K562 (cell line): ENCODE measurements around the gene PRR5. TPM values are rescaled to one million over a fixed set of nuclear protein-coding genes. Genes with fewer than 3 reads are reported as not detected.
A peak's percentile ranks its signal among the peaks of the same experiment; 100 is the strongest.

Experiments
- ATAC-seq: fragments of 200-7000 bp; cut with Tn5 transposase; 3 replicates; pipeline ENCODE4 v1.9.1; 2020; ENCODE audit warnings: moderate library complexity
- BruUV-seq: library from RNA; stranded (reverse); fragments of 400-500 nt; replicated peaks from 2 replicates; lab custom pipeline; 2021; lab: Mats Ljungman, UMichigan
- CTCF ChIA-PET: fragments of 300-600 bp; formaldehyde crosslinking; extraction: SDS; loops from one replicate; lab custom pipeline; 2021; ENCODE audit warnings: low intra/inter-chr PET ratio; lab: Yijun Ruan, JAX
- POLR2A ChIA-PET: fragments of 300-600, 350-650 bp; sonication (Branson Sonifier 250); formaldehyde crosslinking; extraction: SDS; loops from one replicate; lab custom pipeline; 2021; ENCODE audit warnings: antibody characterized with exemption, inconsistent platforms; lab: Yijun Ruan, JAX
- DNase-seq, 4 experiments: peaks; one replicate each; pipeline versions ENCODE4 v3.0.0 to v3.0.0-alpha.2; 2011 to 2018; ENCODE audit warnings: low spot score in 3 of 4, mixed read lengths in 3 of 4; ENCODE audit errors: extremely low read depth in 1 of 4
- FAIRE-seq: peaks from 2 replicates; lab custom pipeline; 2011; peaks lifted over from hg19 to GRCh38; lab: Jason Lieb, UNC
- H2AFZ ChIP-seq: 2 replicates; pipeline ENCODE4 v1.6.0; 2011; ENCODE audit warnings: low read depth, low read length, control low read depth, inconsistent platforms
- H3K27ac ChIP-seq: fragments of 200-600 bp; 3 replicates; pipeline ENCODE4 v1.8.0; 2011; ENCODE audit warnings: low read depth, mild to moderate bottlenecking, control low read depth, inconsistent platforms, low read length, moderate library complexity, mixed read lengths; ENCODE audit errors: extremely low read depth
- H3K27me3 ChIP-seq, 2 experiments: fragments of 300-600 bp in 1 of 2; 2 replicates in 1 of 2; 3 replicates in 1 of 2; pipeline versions ENCODE4 v1.6.0 to v1.8.0; 2011; ENCODE audit warnings: inconsistent platforms in 2 of 2, low read length in 2 of 2, mild to moderate bottlenecking in 1 of 2, mixed read lengths in 1 of 2, moderate library complexity in 1 of 2; ENCODE audit not compliant: control insufficient read depth in 2 of 2, insufficient read depth in 2 of 2
- H3K36me3 ChIP-seq: fragments of 300-600 bp; 3 replicates; pipeline ENCODE4 v1.8.0; 2011; ENCODE audit warnings: mild to moderate bottlenecking, low read length, inconsistent platforms; ENCODE audit not compliant: control insufficient read depth, insufficient read depth
- H3K4me1 ChIP-seq, 2 experiments: fragments of 200-600 bp in 1 of 2; replicated peaks in 1 of 2; 2 replicates in 1 of 2; 3 replicates in 1 of 2; pipeline versions ENCODE4 v1.5.1 to v1.8.0; 2011; ENCODE audit warnings: inconsistent platforms in 2 of 2, low read length in 2 of 2, mild to moderate bottlenecking in 1 of 2, mixed read lengths in 1 of 2, moderate library complexity in 1 of 2; ENCODE audit not compliant: control insufficient read depth in 2 of 2, insufficient read depth in 2 of 2
- H3K4me2 ChIP-seq: 2 replicates; pipeline ENCODE4 v1.6.1; 2011; ENCODE audit warnings: low read length, control low read depth, inconsistent platforms, mixed read lengths; ENCODE audit not compliant: insufficient read depth
- H3K4me3 ChIP-seq: fragments of 200-600 bp; sonication (generic), shearing (Covaris generic); 2 replicates; pipeline ENCODE4 v1.5.1; 2016; ENCODE audit warnings: control low read depth, inconsistent platforms
- H3K79me2 ChIP-seq: fragments of 200-600 bp; 3 replicates; pipeline ENCODE4 v1.8.0; 2011; ENCODE audit warnings: low read length, inconsistent platforms; ENCODE audit not compliant: control insufficient read depth, insufficient read depth
- H3K9ac ChIP-seq, 2 experiments: 2 replicates each; pipeline versions ENCODE4 v1.6.0 to v1.6.1; 2011; ENCODE audit warnings: low read depth in 2 of 2, low read length in 2 of 2, control low read depth in 1 of 2, inconsistent platforms in 1 of 2, mild to moderate bottlenecking in 1 of 2, mixed read lengths in 1 of 2; ENCODE audit not compliant: insufficient read depth in 1 of 2
- H3K9me1 ChIP-seq: one replicate; pipeline ENCODE4 v1.6.0; 2011; ENCODE audit warnings: inconsistent platforms, mild to moderate bottlenecking, low read length, moderate library complexity; ENCODE audit not compliant: control insufficient read depth, insufficient read depth
- H3K9me3 ChIP-seq: replicated peaks from 2 replicates; pipeline ENCODE4 v1.5.1; 2011; ENCODE audit warnings: low read depth, low read length, inconsistent platforms; ENCODE audit not compliant: control insufficient read depth, insufficient read depth
- H4K20me1 ChIP-seq: replicated peaks from 2 replicates; pipeline ENCODE4 v1.6.1; 2011; ENCODE audit warnings: low read length, inconsistent platforms, mixed read lengths; ENCODE audit not compliant: control insufficient read depth, insufficient read depth
- CBX1 ChIP-seq: sonication (generic); IDR thresholded peaks from 2 replicates; pipeline ENCODE4 v1.6.1; 2016; ENCODE audit warnings: antibody characterized with exemption, low read depth, mild to moderate bottlenecking
- CEBPB ChIP-seq: fragments of 450-650 bp; IDR thresholded peaks from 2 replicates; pipeline ENCODE4 v1.6.1; 2016; ENCODE audit warnings: missing genetic modification characterization, missing compliant biosample characterization
- CEBPZ ChIP-seq: fragments of 150-350 bp; IDR thresholded peaks from 2 replicates; pipeline ENCODE4 v1.6.1; 2014; ENCODE audit warnings: low read depth, mild to moderate bottlenecking, low read length, borderline replicate concordance
- E2F3 ChIP-seq: fragments of 250-450 bp; sonication (Bioruptor Pico); IDR thresholded peaks from 2 replicates; pipeline ENCODE4 v1.4.0; 2020; ENCODE audit warnings: mild to moderate bottlenecking
- WGBS: fragments of 100-300 bp; shearing (Covaris generic); methylation state at CpG from one replicate; pipeline ENCODE4 v1.1.6; 2016; ENCODE audit warnings: low coverage, mixed read lengths; ENCODE audit not compliant: insufficient coverage; ENCODE audit errors: missing lambda C conversion rate; 5-methylcytosine and 5-hydroxymethylcytosine counted together
- in situ Hi-C: fragments of 300-500 bp; cut with MboI; formaldehyde crosslinking; loops from 4 replicates; pipeline ENCODE4 v1.15.0; 2018; ENCODE audit warnings: inconsistent platforms, mixed read lengths
- intact Hi-C: fragments of 100-400 bp; cut with micrococcal nuclease; formaldehyde crosslinking; loops from 2 replicates; pipeline ENCODE4 v1.14.2; 2022
- polyA plus RNA-seq, 8 experiments: library from polyadenylated mRNA; depleted of rRNA in 4 of 8; stranded (reverse) in 5 of 8; unstranded in 3 of 8; fragments of >200 nt; fragmentation: Nextera tagmentation in 2 of 8; fragmentation: Illumina TruSeq in 1 of 8; extraction: Ambion mirVana in 2 of 8; extraction: Trizol in 1 of 8; gene quantifications; 2 replicates each; pipeline versions ENCODE4 v1.2.1 to v1.2.3, GENCODE V29; 2011 to 2014; ENCODE audit warnings: inconsistent platforms in 1 of 8, missing spikeins in 1 of 8
- total RNA-seq, 7 experiments: library from RNA; depleted of rRNA in 6 of 7; stranded (reverse); fragments of >200 nt in 6 of 7; fragmentation: Illumina TruSeq in 2 of 7; extraction: Trizol in 2 of 7; gene quantifications; 2 replicates each; pipeline versions ENCODE4 v1.2.1 to v1.2.3, GENCODE V29; 2011 to 2021; ENCODE audit warnings: low replicate concordance in 1 of 7
- TF ChIP-seq, protein P1 (sequence below), 2 experiments: fragments of 450-650 bp; formaldehyde crosslinking in 1 of 2; IDR thresholded peaks; 2 replicates each; pipeline versions ENCODE4 v1.4.0 to v1.6.1; 2014 to 2020; ENCODE audit warnings: mild to moderate bottlenecking in 2 of 2, borderline replicate concordance in 1 of 2, low read depth in 1 of 2
- TF ChIP-seq, protein P2 (sequence below): fragments of 450-650 bp; formaldehyde crosslinking; IDR thresholded peaks from 2 replicates; pipeline ENCODE4 v1.4.0; 2020; ENCODE audit warnings: mild to moderate bottlenecking, moderate library complexity

The PRR5 gene
- total and polyA plus RNA-seq, 9 of the 15 experiments (the other 6 are each of a cell fraction or from before 2014, with no cell fraction given) = 0.13 to 21.0 (median 7.5) TPM

DNA sequence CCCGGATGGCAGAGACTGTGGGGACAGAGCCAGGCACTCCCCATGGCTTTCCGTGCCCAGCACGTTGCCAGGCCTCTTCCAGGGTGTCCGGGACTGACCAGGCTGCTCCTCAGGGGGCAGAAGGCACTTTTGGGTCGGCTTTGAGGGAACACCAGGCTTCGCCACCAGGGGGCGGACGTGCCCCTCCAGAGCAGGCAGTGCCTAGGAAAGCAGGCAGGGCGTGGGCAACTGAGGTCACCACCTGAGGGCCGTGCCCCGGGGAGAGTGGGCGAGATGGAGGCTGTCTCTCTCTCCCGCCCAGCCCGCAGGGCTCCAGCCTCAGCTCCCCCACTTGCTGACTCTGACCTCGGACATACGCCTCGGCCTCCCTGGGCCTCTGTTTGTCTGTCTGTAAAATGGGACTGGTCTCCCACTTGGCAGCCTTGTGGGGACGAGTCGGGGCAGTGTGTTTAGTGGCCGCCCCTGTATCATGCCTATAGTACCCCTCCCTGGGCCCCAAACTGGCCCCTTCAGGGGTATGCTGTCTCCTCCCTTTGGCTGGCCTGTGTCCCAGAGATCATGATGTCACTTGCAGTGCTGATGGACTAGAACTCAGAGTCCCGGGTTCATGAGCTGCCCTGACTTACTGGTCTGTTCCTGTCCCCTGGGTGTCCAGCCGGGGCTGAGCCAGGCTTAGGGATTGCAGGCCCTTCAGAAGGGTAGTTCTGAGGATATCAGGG, 4.4 kb upstream of the PRR5 start:
- peak; percentile 80 for ATAC-seq
- Histone ChIP-seq H4K20me1 (peaks cover 27% of the 10 kb centered on the region), H3K9ac (no peak overlapping the region), H3K4me1 (peaks cover 3 to 39% of the 10 kb centered on the region in 2 experiments; a peak in 4 of 5 replicates), H3K4me3 (no peak overlapping the region), H3K9me1 (no peaks in the 10 kb centered on the region), H3K9me3 (no peaks in the 10 kb centered on the region), H3K36me3 (0 out of 3 replicates have a peak, but pooled peaks cover 2% of the 10 kb centered on the region), H3K27me3 (no peaks in the 10 kb centered on the region), H3K27ac (no peak overlapping the region), H3K79me2 (peaks cover 10% of the 10 kb centered on the region), H2AFZ (no peak overlapping the region), H3K4me2 (no peak overlapping the region)
- ChIA-PET POLR2A (no interaction called here), CTCF (interaction anchor here (2.4 kb wide), 1 partner anchor 38 kb away, joined by 31 read pairs; no protein-coding TSS in a partner anchor)
- in situ Hi-C loops = no loop called here
- peak; percentile 64 to 74 (median 70) for DNase-seq
- peak; percentile 51 for FAIRE-seq
- no TSS peak for BruUV-seq
- intact Hi-C loops = loop anchor here (1.0 kb wide), 1 partner anchor 39 kb away; no protein-coding TSS in a partner anchor
- 12% methylated on average over 20 of the region's 22 CpGs for WGBS
- TF ChIP-seq E2F3 (CRISPR knock-in tag) = no peak
- no peak for TF ChIP-seq CEBPZ
- TF ChIP-seq CEBPB (tag) = no peak
- TF ChIP-seq, protein P1, sequence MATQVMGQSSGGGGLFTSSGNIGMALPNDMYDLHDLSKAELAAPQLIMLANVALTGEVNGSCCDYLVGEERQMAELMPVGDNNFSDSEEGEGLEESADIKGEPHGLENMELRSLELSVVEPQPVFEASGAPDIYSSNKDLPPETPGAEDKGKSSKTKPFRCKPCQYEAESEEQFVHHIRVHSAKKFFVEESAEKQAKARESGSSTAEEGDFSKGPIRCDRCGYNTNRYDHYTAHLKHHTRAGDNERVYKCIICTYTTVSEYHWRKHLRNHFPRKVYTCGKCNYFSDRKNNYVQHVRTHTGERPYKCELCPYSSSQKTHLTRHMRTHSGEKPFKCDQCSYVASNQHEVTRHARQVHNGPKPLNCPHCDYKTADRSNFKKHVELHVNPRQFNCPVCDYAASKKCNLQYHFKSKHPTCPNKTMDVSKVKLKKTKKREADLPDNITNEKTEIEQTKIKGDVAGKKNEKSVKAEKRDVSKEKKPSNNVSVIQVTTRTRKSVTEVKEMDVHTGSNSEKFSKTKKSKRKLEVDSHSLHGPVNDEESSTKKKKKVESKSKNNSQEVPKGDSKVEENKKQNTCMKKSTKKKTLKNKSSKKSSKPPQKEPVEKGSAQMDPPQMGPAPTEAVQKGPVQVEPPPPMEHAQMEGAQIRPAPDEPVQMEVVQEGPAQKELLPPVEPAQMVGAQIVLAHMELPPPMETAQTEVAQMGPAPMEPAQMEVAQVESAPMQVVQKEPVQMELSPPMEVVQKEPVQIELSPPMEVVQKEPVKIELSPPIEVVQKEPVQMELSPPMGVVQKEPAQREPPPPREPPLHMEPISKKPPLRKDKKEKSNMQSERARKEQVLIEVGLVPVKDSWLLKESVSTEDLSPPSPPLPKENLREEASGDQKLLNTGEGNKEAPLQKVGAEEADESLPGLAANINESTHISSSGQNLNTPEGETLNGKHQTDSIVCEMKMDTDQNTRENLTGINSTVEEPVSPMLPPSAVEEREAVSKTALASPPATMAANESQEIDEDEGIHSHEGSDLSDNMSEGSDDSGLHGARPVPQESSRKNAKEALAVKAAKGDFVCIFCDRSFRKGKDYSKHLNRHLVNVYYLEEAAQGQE (IDR thresholded peaks at IDR 0.05; ENCODE audit: borderline replicate concordance) = peak; percentile 51; the same call in 1 of the 2 replicates
- TF ChIP-seq, protein P1 (CRISPR knock-in tag; IDR thresholded peaks at IDR 0.05; ENCODE audit: low read depth) = no peak
- peak; percentile 93; the same call in 1 of the 2 replicates for TF ChIP-seq CBX1
- TF ChIP-seq, protein P2, sequence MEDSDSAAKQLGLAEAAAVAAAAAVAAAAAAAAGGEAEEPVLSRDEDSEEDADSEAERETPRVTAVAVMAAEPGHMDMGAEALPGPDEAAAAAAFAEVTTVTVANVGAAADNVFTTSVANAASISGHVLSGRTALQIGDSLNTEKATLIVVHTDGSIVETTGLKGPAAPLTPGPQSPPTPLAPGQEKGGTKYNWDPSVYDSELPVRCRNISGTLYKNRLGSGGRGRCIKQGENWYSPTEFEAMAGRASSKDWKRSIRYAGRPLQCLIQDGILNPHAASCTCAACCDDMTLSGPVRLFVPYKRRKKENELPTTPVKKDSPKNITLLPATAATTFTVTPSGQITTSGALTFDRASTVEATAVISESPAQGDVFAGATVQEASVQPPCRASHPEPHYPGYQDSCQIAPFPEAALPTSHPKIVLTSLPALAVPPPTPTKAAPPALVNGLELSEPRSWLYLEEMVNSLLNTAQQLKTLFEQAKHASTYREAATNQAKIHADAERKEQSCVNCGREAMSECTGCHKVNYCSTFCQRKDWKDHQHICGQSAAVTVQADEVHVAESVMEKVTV = 0 out of 2 replicates have a peak, but pooled peaks have one; percentile 9
